ENCODE results near the gene SAA1.
"Not testable (repeated sequence)": the region's sequence is repeated elsewhere in the genome, so short reads cannot be mapped to it uniquely, and the experiment has no call there.

The SAA1 gene

GRCh38 chr11:18245396-18245795 is 20.7 kb upstream of the SAA1 start:
- Histone ChIP-seq H2AFZ (ENCODE audit: low read depth, low read length, severe bottlenecking) (no peak overlapping the region), H3K9ac (ENCODE audit: low read length) (no peak overlapping the region), H3K27me3 (ENCODE audit: low read length) (no peaks in the 10 kb centered on the region), H3K79me2 (ENCODE audit: insufficient read depth, low read length) (no peaks in the 10 kb centered on the region), H3K4me3 (ENCODE audit: insufficient read depth, low read length, poor library complexity, severe bottlenecking) (no peak overlapping the region), H3K9me2 (replicated peaks; ENCODE audit: insufficient read depth, low read length) (no peaks in the 10 kb centered on the region), H4K20me1 (ENCODE audit: low read depth, low read length) (no peaks in the 10 kb centered on the region), H3K4me2 (ENCODE audit: low read depth, low read length, poor library complexity, severe bottlenecking) (no peak overlapping the region), H3K27ac (ENCODE audit: low read depth, low read length) (no peak overlapping the region), H3K36me3 (ENCODE audit: low read length) (no peaks in the 10 kb centered on the region), H3F3A (ENCODE audit: insufficient read depth) (no peaks in the 10 kb centered on the region), H3K9me3 (ENCODE audit: insufficient read depth, low read length) (no peaks in the 10 kb centered on the region)
- TF ChIP-seq EZH2phosphoT487 (conservative IDR thresholded peaks at IDR 0.05; ENCODE audit: low read length) (no peak), CTCF (IDR thresholded peaks at IDR 0.05; ENCODE audit: insufficient read depth, low read length, poor library complexity, severe bottlenecking) (no peak)

DNA sequence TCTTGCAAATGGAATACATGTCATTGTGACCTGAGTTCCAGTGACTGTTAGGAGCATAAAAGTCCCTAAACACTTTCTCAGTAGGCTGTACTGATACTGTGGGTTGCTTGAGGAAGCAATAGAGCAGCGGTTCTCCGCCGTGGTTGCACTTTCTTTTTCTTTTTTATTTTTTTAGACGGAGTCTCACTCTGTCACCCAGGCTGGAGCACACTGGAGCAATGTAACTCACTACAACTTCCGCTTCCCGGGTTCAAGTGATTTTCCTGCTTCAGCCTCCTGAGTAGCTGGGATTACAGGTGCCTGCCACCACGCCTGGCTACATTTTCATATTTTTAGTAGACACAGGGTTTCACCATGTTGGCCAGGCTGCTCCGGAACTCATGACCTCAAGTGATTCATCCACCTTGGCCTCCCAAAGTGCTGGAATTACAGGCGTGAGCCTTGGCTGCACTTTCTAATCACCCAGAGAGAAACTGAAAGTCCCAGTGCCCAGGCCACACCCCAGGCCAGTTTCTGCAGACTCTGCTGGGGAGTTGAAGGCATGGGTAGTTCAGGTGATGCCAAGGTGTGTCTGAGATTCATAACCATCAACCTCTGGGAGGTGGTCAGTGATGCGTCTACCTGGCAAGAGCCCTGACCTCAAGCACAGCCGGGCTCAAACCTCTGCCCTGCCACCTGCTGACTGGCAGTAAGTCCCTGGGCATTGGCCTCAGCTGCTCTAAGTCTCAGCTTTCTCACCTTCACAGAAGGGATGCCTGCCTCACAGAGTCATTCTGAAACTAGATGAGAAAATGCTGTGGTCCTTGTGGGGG is 19.5 kb upstream of the SAA1 start:
- not testable (repeated sequence) for H3K4me2 ChIP-seq (ENCODE audit: low read depth, low read length, poor library complexity, severe bottlenecking); H3K9me2 ChIP-seq (replicated peaks; ENCODE audit: insufficient read depth, low read length); H3K79me2 ChIP-seq (ENCODE audit: insufficient read depth, low read length); H3K9ac ChIP-seq (ENCODE audit: low read length); H3K4me3 ChIP-seq (ENCODE audit: insufficient read depth, low read length, poor library complexity, severe bottlenecking); H3F3A ChIP-seq (ENCODE audit: insufficient read depth); H2AFZ ChIP-seq (ENCODE audit: low read depth, low read length, severe bottlenecking); H3K27me3 ChIP-seq (ENCODE audit: low read length); H4K20me1 ChIP-seq (ENCODE audit: low read depth, low read length); H3K27ac ChIP-seq (ENCODE audit: low read depth, low read length); H3K36me3 ChIP-seq (ENCODE audit: low read length); H3K9me3 ChIP-seq (ENCODE audit: insufficient read depth, low read length)

DNA sequence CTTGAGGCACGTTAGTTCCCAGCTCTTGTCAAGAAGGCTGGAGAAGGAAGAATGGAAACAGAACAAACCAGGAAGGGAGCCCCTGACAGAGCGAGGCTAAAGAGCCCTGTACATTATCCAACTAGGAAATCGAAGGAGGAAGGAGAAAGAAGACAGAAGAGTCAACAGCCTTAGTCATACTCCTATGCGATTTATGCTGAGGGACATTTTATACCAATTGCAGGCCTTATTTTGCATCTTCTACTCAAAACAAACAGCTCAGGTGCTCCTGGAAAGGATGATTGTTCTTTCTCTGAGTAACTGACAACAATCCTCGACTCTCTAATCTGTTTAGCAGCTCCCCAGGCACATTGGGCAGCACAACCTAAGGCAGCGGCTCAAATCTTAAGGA is 18.9 kb upstream of the SAA1 start:
- not testable (repeated sequence) for H3K4me2 ChIP-seq (ENCODE audit: low read depth, low read length, poor library complexity, severe bottlenecking); H3K27me3 ChIP-seq (ENCODE audit: low read length); H3K9ac ChIP-seq (ENCODE audit: low read length); H3K4me3 ChIP-seq (ENCODE audit: insufficient read depth, low read length, poor library complexity, severe bottlenecking); H3K9me2 ChIP-seq (replicated peaks; ENCODE audit: insufficient read depth, low read length); H3K79me2 ChIP-seq (ENCODE audit: insufficient read depth, low read length); H3F3A ChIP-seq (ENCODE audit: insufficient read depth); H2AFZ ChIP-seq (ENCODE audit: low read depth, low read length, severe bottlenecking); H3K9me3 ChIP-seq (ENCODE audit: insufficient read depth, low read length); H3K27ac ChIP-seq (ENCODE audit: low read depth, low read length); H3K36me3 ChIP-seq (ENCODE audit: low read length); H4K20me1 ChIP-seq (ENCODE audit: low read depth, low read length)

DNA sequence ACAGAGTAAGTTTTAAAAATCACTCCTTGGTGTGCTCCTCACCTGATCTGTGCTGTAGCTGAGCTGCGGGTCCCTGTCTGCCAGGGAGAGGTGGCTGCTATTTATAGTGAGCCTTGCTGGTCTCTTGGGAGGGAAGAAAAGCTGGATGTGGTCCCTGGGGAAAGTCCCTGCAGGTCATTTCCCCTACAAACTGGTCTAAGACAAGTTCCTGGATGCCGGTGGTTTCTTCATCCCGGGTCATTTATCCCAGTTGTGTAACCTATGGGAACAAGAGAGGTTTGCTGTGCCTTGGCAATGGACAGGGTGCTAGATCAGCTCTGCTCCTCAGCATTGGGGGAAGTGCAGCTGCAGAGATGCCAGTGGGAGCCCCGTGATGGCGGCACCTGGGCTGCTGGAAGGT is 17.5 kb upstream of the SAA1 start, which contains the start of gene SAA2:
SAA2 (minus strand) TSS at position 108 of the 400 bp plus-strand sequence. CDS start 657 bp downstream, outside the sequence.
- Histone ChIP-seq H3K4me2 (ENCODE audit: low read depth, low read length, poor library complexity, severe bottlenecking) (no peak within 1 kb of the TSS), H3K27ac (ENCODE audit: low read depth, low read length) (no peak within 1 kb of the TSS), H3K9me3 (ENCODE audit: insufficient read depth, low read length) (no peaks in the 10 kb centered on the region), H3K27me3 (ENCODE audit: low read length) (no peaks in the 10 kb centered on the region), H3K36me3 (ENCODE audit: low read length) (no peaks in the 10 kb centered on the region), H3K9me2 (replicated peaks; ENCODE audit: insufficient read depth, low read length) (no peaks in the 10 kb centered on the region), H3K79me2 (ENCODE audit: insufficient read depth, low read length) (no peaks in the 10 kb centered on the region), H3K9ac (ENCODE audit: low read length) (no peak within 1 kb of the TSS), H2AFZ (ENCODE audit: low read depth, low read length, severe bottlenecking) (no peak within 1 kb of the TSS), H4K20me1 (ENCODE audit: low read depth, low read length) (no peaks in the 10 kb centered on the region), H3F3A (ENCODE audit: insufficient read depth) (no peaks in the 10 kb centered on the region), H3K4me3 (ENCODE audit: insufficient read depth, low read length, poor library complexity, severe bottlenecking) (no peak within 1 kb of the TSS)
- TF ChIP-seq EZH2phosphoT487 (conservative IDR thresholded peaks at IDR 0.05; ENCODE audit: low read length), result no peak
- TF ChIP-seq CTCF (IDR thresholded peaks at IDR 0.05; ENCODE audit: insufficient read depth, low read length, poor library complexity, severe bottlenecking), result no peak
